ENCODE results near the gene PNISR.

Gene PNISR

GRCh38 chr6:99390896-99391295 lies 34.2 kb downstream of the PNISR start:
- no peak for ATAC-seq
- no peak for TF ChIP-seq ZNF565 (CRISPR knock-in tag; conservative IDR thresholded peaks at IDR 0.05; ENCODE audit: low read depth)
- TF ChIP-seq TOX (CRISPR knock-in tag; IDR thresholded peaks at IDR 0.05; ENCODE audit: borderline replicate concordance): no peak
- no peak for TF ChIP-seq ISL1 (CRISPR knock-in tag; IDR thresholded peaks at IDR 0.05)
- TF ChIP-seq CSDC2 (CRISPR knock-in tag; IDR thresholded peaks at IDR 0.05): no peak
- no peak for TF ChIP-seq TCF4 (CRISPR knock-in tag; IDR thresholded peaks at IDR 0.05; ENCODE audit: borderline replicate concordance)
- TF ChIP-seq ZFP3 (CRISPR knock-in tag; IDR thresholded peaks at IDR 0.05): no peak
- no peak for TF ChIP-seq ESRRG (CRISPR knock-in tag; IDR thresholded peaks at IDR 0.05)
- no peak for TF ChIP-seq OSR1 (CRISPR knock-in tag; IDR thresholded peaks at IDR 0.05)

- TF ChIP-seq TOX (CRISPR knock-in tag; IDR thresholded peaks at IDR 0.05; ENCODE audit: borderline replicate concordance) (no peak), CREB5 (CRISPR knock-in tag; IDR thresholded peaks at IDR 0.05; ENCODE audit: low read depth) (no peak), PPARA (CRISPR knock-in tag; IDR thresholded peaks at IDR 0.05; ENCODE audit: borderline replicate concordance) (no peak), ZC3H10 (CRISPR knock-in tag; IDR thresholded peaks at IDR 0.05) (no peak), ESRRG (CRISPR knock-in tag; IDR thresholded peaks at IDR 0.05) (no peak), RARB (CRISPR knock-in tag; IDR thresholded peaks at IDR 0.05) (no peak), ARNTL (CRISPR knock-in tag; IDR thresholded peaks at IDR 0.05; ENCODE audit: borderline replicate concordance, low read depth) (no peak), ISL1 (CRISPR knock-in tag; IDR thresholded peaks at IDR 0.05) (no peak), CSRNP3 (CRISPR knock-in tag; IDR thresholded peaks at IDR 0.05) (no peak)
- ATAC-seq: no peak
Observed at GRCh38 chr6:99384507-99384906, 40.6 kb downstream of the PNISR start.

- no peak for ATAC-seq
- no peak for TF ChIP-seq TSHZ2 (CRISPR knock-in tag; IDR thresholded peaks at IDR 0.05)
- no peak for TF ChIP-seq PATZ1 (CRISPR knock-in tag; IDR thresholded peaks at IDR 0.05; ENCODE audit: borderline replicate concordance)
- TF ChIP-seq POU6F1 (CRISPR knock-in tag; IDR thresholded peaks at IDR 0.05; ENCODE audit: borderline replicate concordance, low read depth): no peak
- no peak for TF ChIP-seq GLIS3 (CRISPR knock-in tag; IDR thresholded peaks at IDR 0.05)
- TF ChIP-seq ISL1 (CRISPR knock-in tag; IDR thresholded peaks at IDR 0.05): no peak
- TF ChIP-seq ESRRG (CRISPR knock-in tag; IDR thresholded peaks at IDR 0.05): no peak
- no peak for TF ChIP-seq CSRNP3 (CRISPR knock-in tag; IDR thresholded peaks at IDR 0.05)
- no peak for TF ChIP-seq CREB5 (CRISPR knock-in tag; IDR thresholded peaks at IDR 0.05; ENCODE audit: low read depth)
- no peak for TF ChIP-seq BACH2 (CRISPR knock-in tag; IDR thresholded peaks at IDR 0.05; ENCODE audit: borderline replicate concordance)
- no peak for TF ChIP-seq TCF4 (CRISPR knock-in tag; IDR thresholded peaks at IDR 0.05; ENCODE audit: borderline replicate concordance)
- no peak for TF ChIP-seq TOX (CRISPR knock-in tag; IDR thresholded peaks at IDR 0.05; ENCODE audit: borderline replicate concordance)
- TF ChIP-seq ZNF70 (CRISPR knock-in tag; IDR thresholded peaks at IDR 0.05): no peak
- no peak for TF ChIP-seq ZFP30 (CRISPR knock-in tag; IDR thresholded peaks at IDR 0.05)
- no peak for TF ChIP-seq ARNTL (CRISPR knock-in tag; IDR thresholded peaks at IDR 0.05; ENCODE audit: borderline replicate concordance, low read depth)
- TF ChIP-seq SNAI2 (CRISPR knock-in tag; IDR thresholded peaks at IDR 0.05): no peak
- no peak for TF ChIP-seq ZNF8 (CRISPR knock-in tag; IDR thresholded peaks at IDR 0.05)
Observed at GRCh38 chr6:99378636-99379035, 46.5 kb downstream of the PNISR start.
